ENCODE data around the gene ELN.

- TF ChIP-seq CTCF (conservative IDR thresholded peaks at IDR 0.05 in 1 of 2, IDR thresholded peaks at IDR 0.05 in 1 of 2; ENCODE audit: low read depth in 1 of 2, low read length in 2 of 2) (no peak), EZH2 (IDR thresholded peaks at IDR 0.05; ENCODE audit: low read length, missing control alignments) (no peak)
Observed at GRCh38 chr7:74083928-74084721, 56.2 kb downstream of the ELN start.

Data from fibroblast of lung (primary cell).